ENCODE results near the gene BMERB1. TPM values are rescaled to one million over a fixed set of nuclear protein-coding genes. Genes with fewer than 3 reads are reported as not detected.

Gene BMERB1
- total and polyA plus RNA-seq, 4 donors = 5.6 to 33.3 (median 9.0) TPM

- no peak for TF ChIP-seq CTCF (IDR thresholded peaks at IDR 0.05; ENCODE audit: low read depth, low read length, missing input control)
These were observed 179.3 kb downstream of the BMERB1 start (continued) for GRCh38 chr16:15613676-15614075.

GRCh38 chr16:15616012-15616411, 181.6 kb downstream of the BMERB1 start:
- DNase-seq (ENCODE audit: low spot score) = no peak
- no peaks in the 10 kb centered on the region for H3K9me3 ChIP-seq (ENCODE audit: control insufficient read depth in 4 of 4, low read length in 3 of 4)
- peaks cover 0 to 8% (median 2%) of the 10 kb centered on the region in 4 donors for H3K4me1 ChIP-seq (ENCODE audit: control insufficient read depth in 4 of 4, insufficient read depth in 4 of 4, low read length in 3 of 4)
- H3K36me3 ChIP-seq (ENCODE audit: control insufficient read depth in 4 of 4, insufficient read depth in 3 of 4, low read depth in 1 of 4, low read length in 3 of 4) = peaks cover 17 to 72% (median 56%) of the 10 kb centered on the region in 4 donors
- no peaks in the 10 kb centered on the region for H3K27me3 ChIP-seq (ENCODE audit: control insufficient read depth in 4 of 4, insufficient read depth in 4 of 4, low read length in 3 of 4)
- 95% methylated on average over 4 of the region's 4 CpGs for WGBS
- H3K9ac ChIP-seq (ENCODE audit: low read depth in 1 of 2, low read length in 2 of 2) = no peak overlapping the region
- H3K4me3 ChIP-seq (ENCODE audit: low read depth in 1 of 3, low read length in 3 of 3) = no peak overlapping the region
- H3K27ac ChIP-seq (ENCODE audit: low read depth in 1 of 2, low read length in 2 of 2) = no peak overlapping the region
- no peak for TF ChIP-seq REST (IDR thresholded peaks at IDR 0.05)
- TF ChIP-seq SP1 (IDR thresholded peaks at IDR 0.05) = no peak

GRCh38 chr16:15616475-15617165, 182.2 kb downstream of the BMERB1 start:
- Histone ChIP-seq H3K9ac (ENCODE audit: low read depth in 1 of 2, low read length in 2 of 2) (no peak overlapping the region), H3K4me1 (ENCODE audit: control insufficient read depth in 4 of 4, insufficient read depth in 4 of 4, low read length in 3 of 4) (peaks cover 0 to 6% (median 2%) of the 10 kb centered on the region in 4 donors), H3K9me3 (ENCODE audit: control insufficient read depth in 4 of 4, low read length in 3 of 4) (no peaks in the 10 kb centered on the region), H3K27me3 (ENCODE audit: control insufficient read depth in 4 of 4, insufficient read depth in 4 of 4, low read length in 3 of 4) (no peaks in the 10 kb centered on the region), H3K36me3 (ENCODE audit: control insufficient read depth in 4 of 4, insufficient read depth in 3 of 4, low read depth in 1 of 4, low read length in 3 of 4) (peaks cover 17 to 77% (median 61%) of the 10 kb centered on the region in 4 donors), H3K27ac (ENCODE audit: low read depth in 1 of 2, low read length in 2 of 2) (no peak overlapping the region), H3K4me3 (ENCODE audit: low read depth in 1 of 3, low read length in 3 of 3) (no peak overlapping the region)
- DNase-seq (ENCODE audit: low spot score) = no peak
- 95% methylated on average over 11 of the region's 11 CpGs for WGBS
- TF ChIP-seq HNF4A (conservative IDR thresholded peaks at IDR 0.05) (no peak), REST (IDR thresholded peaks at IDR 0.05) (no peak), HNF4G (IDR thresholded peaks at IDR 0.05) (no peak), EGR1 (IDR thresholded peaks at IDR 0.05; ENCODE audit: low read depth in 2 of 2) (no peak), SP1 (IDR thresholded peaks at IDR 0.05) (no peak), FOXA1 (IDR thresholded peaks at IDR 0.05) (no peak), RXRA (IDR thresholded peaks at IDR 0.05) (no peak), JUND (IDR thresholded peaks at IDR 0.05) (no peak), MAX (IDR thresholded peaks at IDR 0.05) (no peak), ATF3 (IDR thresholded peaks at IDR 0.05) (no peak), NR2F2 (IDR thresholded peaks at IDR 0.05) (no peak), RAD21 (IDR thresholded peaks at IDR 0.05) (no peak), ZBTB33 (IDR thresholded peaks at IDR 0.05) (no peak), YY1 (IDR thresholded peaks at IDR 0.05) (no peak), CTCF (IDR thresholded peaks at IDR 0.05; ENCODE audit: low read depth, low read length, missing input control) (no peak)
